ENCODE results near the gene HSF4. TPM values are rescaled to one million over a fixed set of nuclear protein-coding genes. Genes with fewer than 3 reads are reported as not detected.

HSF4 gene
- total and polyA plus RNA-seq, 4 donors = 5.1 to 62.5 (median 21.0) TPM

- no peak overlapping the region for H3K9ac ChIP-seq (ENCODE audit: insufficient read depth in 1 of 2, low read length in 2 of 2)
- no peak overlapping the region for H3K27ac ChIP-seq (ENCODE audit: low read depth in 1 of 2, low read length in 1 of 2)
- H3K27me3 ChIP-seq (ENCODE audit: control insufficient read depth in 3 of 3, insufficient read depth in 3 of 3, low read length in 2 of 3) = peaks cover 0 to 83% (median 62%) of the 10 kb centered on the region in 3 donors
- 1 to 2% methylated on average over 32 to 34 of the region's 34 CpGs for WGBS, 2 donors
- H3K4me1 ChIP-seq (ENCODE audit: control insufficient read depth in 5 of 5, insufficient read depth in 5 of 5, low read length in 5 of 5) = peaks cover 0 to 40% (median 9%) of the 10 kb centered on the region in 5 donors
- no peak overlapping the region for H3K4me3 ChIP-seq
- H3K9me3 ChIP-seq (ENCODE audit: control insufficient read depth in 4 of 4, insufficient read depth in 3 of 4, low read length in 3 of 4) = peaks cover 0 to 2% (median 0%) of the 10 kb centered on the region in 4 donors
- DNase-seq = no peak
- no peak for ATAC-seq (ENCODE audit: insufficient read depth, low FRiP score)
- peaks cover 0 to 5% (median 0%) of the 10 kb centered on the region in 4 donors for H3K36me3 ChIP-seq (ENCODE audit: control insufficient read depth in 4 of 4, insufficient read depth in 4 of 4, low read length in 4 of 4)
- no peak for TF ChIP-seq CTCF (IDR thresholded peaks at IDR 0.05; ENCODE audit: control extremely low read depth, extremely low read depth)
Measured at GRCh38 chr16:67163999-67164558, 466 bp upstream of the HSF4 start.

GRCh38 chr16:67165121-67166078 lies 855 bp downstream of the HSF4 start:
- Histone ChIP-seq H3K4me3 (no peak overlapping the region), H3K27me3 (ENCODE audit: control insufficient read depth in 3 of 3, insufficient read depth in 3 of 3, low read length in 2 of 3) (peaks cover 0 to 81% (median 59%) of the 10 kb centered on the region in 3 donors), H3K4me1 (ENCODE audit: control insufficient read depth in 5 of 5, insufficient read depth in 5 of 5, low read length in 5 of 5) (peaks cover 0 to 42% (median 19%) of the 10 kb centered on the region in 5 donors), H3K9me3 (ENCODE audit: control insufficient read depth in 4 of 4, insufficient read depth in 3 of 4, low read length in 3 of 4) (peaks cover 0 to 2% (median 0%) of the 10 kb centered on the region in 4 donors), H3K36me3 (ENCODE audit: control insufficient read depth in 4 of 4, insufficient read depth in 4 of 4, low read length in 4 of 4) (peaks cover 0 to 5% (median 0%) of the 10 kb centered on the region in 4 donors), H3K27ac (ENCODE audit: low read depth in 1 of 2, low read length in 1 of 2) (no peak overlapping the region), H3K9ac (ENCODE audit: insufficient read depth in 1 of 2, low read length in 2 of 2) (no peak overlapping the region)
- ATAC-seq (ENCODE audit: insufficient read depth, low FRiP score) (no peak), DNase-seq (no peak)
- TF ChIP-seq CTCF (IDR thresholded peaks at IDR 0.05; ENCODE audit: control extremely low read depth, extremely low read depth) = no peak
- 6 to 19% methylated on average over 69 to 85 of the region's 85 CpGs for WGBS, 2 donors

- H3K27me3 ChIP-seq (ENCODE audit: control insufficient read depth in 3 of 3, insufficient read depth in 3 of 3, low read length in 2 of 3) = peaks cover 0 to 78% (median 53%) of the 10 kb centered on the region in 3 donors
- peaks cover 0 to 5% (median 0%) of the 10 kb centered on the region in 4 donors for H3K36me3 ChIP-seq (ENCODE audit: control insufficient read depth in 4 of 4, insufficient read depth in 4 of 4, low read length in 4 of 4)
- no peak overlapping the region for H3K27ac ChIP-seq (ENCODE audit: low read depth in 1 of 2, low read length in 1 of 2)
- peaks cover 0 to 40% (median 19%) of the 10 kb centered on the region in 5 donors for H3K4me1 ChIP-seq (ENCODE audit: control insufficient read depth in 5 of 5, insufficient read depth in 5 of 5, low read length in 5 of 5)
- H3K9ac ChIP-seq (ENCODE audit: insufficient read depth in 1 of 2, low read length in 2 of 2) = no peak overlapping the region
- ATAC-seq (ENCODE audit: insufficient read depth, low FRiP score) (no peak), DNase-seq (no peak)
- peaks cover 0 to 2% (median 0%) of the 10 kb centered on the region in 4 donors for H3K9me3 ChIP-seq (ENCODE audit: control insufficient read depth in 4 of 4, insufficient read depth in 3 of 4, low read length in 3 of 4)
- WGBS, 2 donors = 28 to 39% methylated on average over 16 to 18 of the region's 18 CpGs
- H3K4me3 ChIP-seq = no peak overlapping the region
- no peak for TF ChIP-seq CTCF (IDR thresholded peaks at IDR 0.05; ENCODE audit: control extremely low read depth, extremely low read depth)
Measured at GRCh38 chr16:67166110-67166547, 1.6 kb downstream of the HSF4 start.

All from lung (tissue), 12 donors.